GM21360 (cell line): Measurements from ENCODE around the gene PDIK1L.

Source experiments
- ATAC-seq: cut with Tn5 transposase; IDR thresholded peaks from one replicate; pipeline ENCODE4 v1.9.1; 2021; ENCODE audit warnings: mild to moderate bottlenecking, moderate library complexity; ENCODE audit not compliant: unreplicated experiment

PDIK1L gene

GRCh38 chr1:26169198-26169554 is 57.6 kb downstream of the PDIK1L start:
- ATAC-seq = no peak

GRCh38 chr1:26169669-26170471 is 58.2 kb downstream of the PDIK1L start, which contains the start of gene ZNF593:
ZNF593 (plus strand) TSS chr1:26169908; CDS start chr1:26169984, 76 bp downstream.
- ATAC-seq = peak; percentile 80

- no peak for ATAC-seq
Measured at GRCh38 chr1:26170472-26170821, 58.8 kb downstream of the PDIK1L start.

- no peak for ATAC-seq
Measured at GRCh38 chr1:26171084-26172072, 59.8 kb downstream of the PDIK1L start, which contains the start of gene ZNF593OS. ZNF593OS (minus strand) TSS chr1:26171832; CDS start chr1:26171661, 171 bp downstream.
